ENCODE data around the gene CTDSPL.

Gene CTDSPL

DNA sequence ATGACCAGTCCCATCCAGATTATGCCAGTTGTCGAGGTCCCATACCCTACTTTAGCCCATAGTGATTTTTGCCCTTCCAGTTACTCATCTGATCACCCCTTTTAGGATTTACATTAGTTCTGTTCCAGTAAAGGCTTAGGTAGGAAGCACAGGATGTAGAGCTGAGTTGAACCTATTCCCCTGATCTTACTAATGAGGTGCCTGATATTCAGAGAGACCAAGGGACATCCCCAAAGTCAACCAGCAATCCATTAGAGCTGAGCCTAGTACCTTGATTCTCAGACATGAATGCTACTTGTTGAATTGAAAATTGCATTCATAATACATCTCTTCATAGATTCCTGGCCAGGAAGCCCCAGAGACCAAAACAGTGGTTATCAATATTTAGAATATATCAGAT is 24.7 kb downstream of the CTDSPL start:
- TF ChIP-seq, protein P1, sequence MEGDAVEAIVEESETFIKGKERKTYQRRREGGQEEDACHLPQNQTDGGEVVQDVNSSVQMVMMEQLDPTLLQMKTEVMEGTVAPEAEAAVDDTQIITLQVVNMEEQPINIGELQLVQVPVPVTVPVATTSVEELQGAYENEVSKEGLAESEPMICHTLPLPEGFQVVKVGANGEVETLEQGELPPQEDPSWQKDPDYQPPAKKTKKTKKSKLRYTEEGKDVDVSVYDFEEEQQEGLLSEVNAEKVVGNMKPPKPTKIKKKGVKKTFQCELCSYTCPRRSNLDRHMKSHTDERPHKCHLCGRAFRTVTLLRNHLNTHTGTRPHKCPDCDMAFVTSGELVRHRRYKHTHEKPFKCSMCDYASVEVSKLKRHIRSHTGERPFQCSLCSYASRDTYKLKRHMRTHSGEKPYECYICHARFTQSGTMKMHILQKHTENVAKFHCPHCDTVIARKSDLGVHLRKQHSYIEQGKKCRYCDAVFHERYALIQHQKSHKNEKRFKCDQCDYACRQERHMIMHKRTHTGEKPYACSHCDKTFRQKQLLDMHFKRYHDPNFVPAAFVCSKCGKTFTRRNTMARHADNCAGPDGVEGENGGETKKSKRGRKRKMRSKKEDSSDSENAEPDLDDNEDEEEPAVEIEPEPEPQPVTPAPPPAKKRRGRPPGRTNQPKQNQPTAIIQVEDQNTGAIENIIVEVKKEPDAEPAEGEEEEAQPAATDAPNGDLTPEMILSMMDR (IDR thresholded peaks at IDR 0.05; ENCODE audit: borderline replicate concordance, control extremely low read depth, extremely low read depth, insufficient read depth, missing control alignments): no peak
- no peak for DNase-seq (ENCODE audit: low spot score)
- in situ Hi-C loops (cut with MboI; ENCODE audit: low sequenced_read_pairs, unreplicated experiment): no loop called here

DNA sequence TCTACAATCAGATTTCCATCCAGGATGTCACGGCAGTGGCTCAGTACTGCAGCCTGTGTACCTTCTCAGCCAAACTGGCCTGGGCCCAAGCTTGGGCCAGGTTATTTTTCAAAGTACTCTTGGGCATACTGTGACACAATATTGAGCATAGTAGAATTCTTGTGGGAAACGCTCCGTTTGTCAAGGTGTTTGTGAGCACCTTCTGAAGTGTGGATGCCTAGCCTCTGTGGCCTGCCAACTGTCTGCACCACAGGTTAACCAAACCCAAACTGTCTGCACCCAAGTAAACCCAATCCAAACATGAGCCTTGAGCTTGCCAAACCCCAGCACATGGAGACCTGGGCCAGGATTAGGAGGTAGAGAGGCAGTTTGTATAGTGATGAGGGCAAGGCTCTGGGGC is 25.4 kb downstream of the CTDSPL start:
- TF ChIP-seq, protein P1 (IDR thresholded peaks at IDR 0.05; ENCODE audit: borderline replicate concordance, control extremely low read depth, extremely low read depth, insufficient read depth, missing control alignments): no peak
- in situ Hi-C loops (cut with MboI; ENCODE audit: low sequenced_read_pairs, unreplicated experiment): no loop called here
- no peak for DNase-seq (ENCODE audit: low spot score)

DNA sequence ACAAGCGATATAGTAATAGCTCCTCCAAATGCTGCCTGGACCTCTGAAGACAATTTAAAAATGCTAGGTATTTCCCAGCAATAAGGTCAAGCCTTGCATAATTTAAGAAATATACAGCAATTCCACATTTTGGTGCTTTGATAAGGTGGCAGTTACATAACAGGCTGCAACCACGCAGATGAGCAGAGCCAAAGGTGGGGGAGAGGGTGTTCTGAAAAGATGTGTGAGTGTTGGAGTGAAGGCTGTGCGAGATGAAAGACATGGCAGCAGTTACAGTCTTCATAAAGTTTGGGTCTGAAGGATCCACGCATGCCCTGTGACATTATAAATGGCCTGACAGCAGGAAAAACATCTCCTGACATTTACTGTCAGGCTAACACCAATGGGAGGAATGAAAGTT is 26.1 kb downstream of the CTDSPL start:
- no peak for DNase-seq (ENCODE audit: low spot score)
- in situ Hi-C loops (cut with MboI; ENCODE audit: low sequenced_read_pairs, unreplicated experiment): no loop called here

DNA sequence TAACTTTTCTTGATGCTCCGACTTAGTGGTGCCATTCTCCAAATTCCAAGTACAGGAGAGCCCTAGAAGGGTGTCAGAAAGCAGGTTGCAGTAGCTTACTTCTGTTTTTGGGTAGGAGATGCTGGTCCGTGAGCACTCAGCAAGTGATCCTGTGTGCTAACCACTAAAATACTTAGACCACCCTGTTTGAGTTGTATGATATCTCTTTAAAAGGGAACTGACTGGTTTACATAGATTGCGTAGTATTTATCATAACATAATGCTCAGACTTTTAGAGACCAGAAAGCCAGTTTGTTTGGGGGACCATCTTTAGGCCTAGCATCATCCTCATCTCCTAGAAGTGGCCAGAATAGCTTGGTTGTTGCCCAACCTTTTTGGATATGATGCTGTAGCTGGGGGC is 26.7 kb downstream of the CTDSPL start:
- TF ChIP-seq, protein P1 (IDR thresholded peaks at IDR 0.05; ENCODE audit: borderline replicate concordance, control extremely low read depth, extremely low read depth, insufficient read depth, missing control alignments): no peak
- no peak for DNase-seq (ENCODE audit: low spot score)
- in situ Hi-C loops (cut with MboI; ENCODE audit: low sequenced_read_pairs, unreplicated experiment): no loop called here

More for the DNA sequence above, 26.1 kb downstream of the CTDSPL start:
- TF ChIP-seq, protein P1 (IDR thresholded peaks at IDR 0.05; ENCODE audit: borderline replicate concordance, control extremely low read depth, extremely low read depth, insufficient read depth, missing control alignments): no peak

DNA sequence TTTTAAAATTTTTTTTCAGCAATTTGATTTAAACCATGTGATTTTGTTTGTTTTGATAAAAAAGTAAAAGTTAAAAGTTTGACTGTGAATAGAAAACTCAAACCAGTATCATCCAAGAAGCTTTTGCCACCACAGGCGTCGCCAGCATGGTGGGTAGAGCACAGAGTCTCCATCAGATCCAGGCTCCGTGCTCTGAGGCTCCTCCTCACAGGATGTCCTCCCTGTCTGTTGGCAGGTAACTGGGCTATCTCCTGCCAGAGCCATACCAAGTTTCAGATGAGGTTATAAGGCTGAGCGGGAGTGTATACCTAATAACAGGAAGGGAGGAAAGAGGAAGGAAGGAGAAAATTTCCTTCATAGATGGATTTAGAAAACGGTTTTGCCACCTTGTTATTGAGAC is 28.8 kb downstream of the CTDSPL start:
- in situ Hi-C loops (cut with MboI; ENCODE audit: low sequenced_read_pairs, unreplicated experiment): no loop called here
- no peak for DNase-seq (ENCODE audit: low spot score)
- TF ChIP-seq, protein P1 (IDR thresholded peaks at IDR 0.05; ENCODE audit: borderline replicate concordance, control extremely low read depth, extremely low read depth, insufficient read depth, missing control alignments): no peak

DNA sequence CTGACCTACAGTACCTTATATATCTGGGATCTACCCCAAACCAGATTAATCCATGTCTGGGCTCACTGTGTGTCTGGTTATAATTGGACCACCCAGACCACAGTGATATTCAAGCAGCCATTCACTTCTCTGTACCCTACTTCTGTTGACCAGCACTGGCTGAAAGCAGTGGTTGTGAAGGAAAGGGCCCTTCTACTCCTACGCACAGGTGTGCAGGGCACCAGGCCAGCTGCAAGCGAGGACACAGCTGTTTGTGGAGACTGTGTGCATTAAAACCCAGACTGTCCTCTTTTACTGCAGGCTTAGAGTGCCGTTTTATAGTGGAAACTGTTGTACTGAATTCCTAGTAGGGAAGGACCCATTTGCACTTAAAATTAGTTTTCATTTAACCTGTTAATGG is 29.5 kb downstream of the CTDSPL start:
- in situ Hi-C loops (cut with MboI; ENCODE audit: low sequenced_read_pairs, unreplicated experiment): no loop called here
- no peak for DNase-seq (ENCODE audit: low spot score)
- TF ChIP-seq, protein P1 (IDR thresholded peaks at IDR 0.05; ENCODE audit: borderline replicate concordance, control extremely low read depth, extremely low read depth, insufficient read depth, missing control alignments): no peak

All from GM13976 (cell line).